ENCODE measurements around the gene PPARD.

GRCh38 chr6:35429463-35429862 lies 87.1 kb downstream of the PPARD start:
- TF ChIP-seq CTCF (conservative IDR thresholded peaks at IDR 0.05; ENCODE audit: low read length) (no peak), EZH2phosphoT487 (IDR thresholded peaks at IDR 0.05; ENCODE audit: borderline replicate concordance, low read depth, low read length) (no peak)

Measured in OCI-LY7 (cell line).